ENCODE data around the gene PHYHD1.

GRCh38 chr9:128903871-128904620 is 16.7 kb upstream of the PHYHD1 start:
- no peak for TF ChIP-seq EZH2 (IDR thresholded peaks at IDR 0.05; ENCODE audit: borderline replicate concordance, low read length)
- TF ChIP-seq CTCF (conservative IDR thresholded peaks at IDR 0.05 in 1 of 2, IDR thresholded peaks at IDR 0.05 in 1 of 2; ENCODE audit: extremely low read depth in 1 of 2, insufficient read depth in 1 of 2, low read depth in 1 of 2, low read length in 2 of 2), result no peak
